Activated T-cell treated with anti-CD3 and anti-CD28 coated beads, Interleukin-2, amount 50 U/mL, for 48 hours (primary cell): ENCODE data around the gene GALNT12.

Source experiments
- DNase-seq, 2 experiments: peaks; one replicate each; pipeline ENCODE4 v3.0.0-alpha.2; 2020

The GALNT12 gene

DNA sequence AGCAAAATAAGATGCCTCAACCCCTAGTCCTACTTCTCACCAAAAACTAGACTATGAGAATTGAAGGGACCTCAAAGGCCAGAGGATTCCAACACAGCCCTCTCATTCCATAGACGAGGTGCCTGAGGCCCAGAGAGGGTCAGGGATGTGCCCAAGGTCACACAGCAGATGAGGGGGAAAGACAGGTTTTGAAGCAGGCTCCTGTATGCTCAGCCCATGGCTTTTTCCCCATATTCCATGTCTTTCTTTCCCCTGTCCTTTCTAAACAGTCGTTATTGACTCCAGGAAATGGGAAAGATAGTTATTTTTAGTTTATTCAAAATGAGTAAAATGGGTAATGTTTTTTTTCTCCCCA is 75.1 kb downstream of the GALNT12 start:
- DNase-seq: no peak

DNA sequence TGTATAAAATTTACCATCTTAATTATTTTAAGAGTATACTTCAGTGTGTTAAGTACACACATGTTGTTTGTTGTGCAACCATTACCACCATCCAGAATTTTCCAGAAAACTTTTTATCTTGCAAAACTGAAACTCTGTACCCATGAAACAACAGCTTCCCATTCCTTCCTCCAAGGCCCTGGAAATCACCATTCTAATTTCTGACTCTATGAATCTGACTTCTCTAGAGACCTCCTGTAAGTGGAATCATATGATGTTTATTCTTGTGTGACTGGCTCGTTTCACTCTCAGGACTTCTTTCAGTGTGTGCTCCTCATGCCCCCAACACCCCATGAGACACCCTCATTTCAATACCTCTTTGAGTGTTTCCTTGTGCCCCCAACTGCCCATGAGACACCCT is 75.8 kb downstream of the GALNT12 start:
- no peak for DNase-seq

DNA sequence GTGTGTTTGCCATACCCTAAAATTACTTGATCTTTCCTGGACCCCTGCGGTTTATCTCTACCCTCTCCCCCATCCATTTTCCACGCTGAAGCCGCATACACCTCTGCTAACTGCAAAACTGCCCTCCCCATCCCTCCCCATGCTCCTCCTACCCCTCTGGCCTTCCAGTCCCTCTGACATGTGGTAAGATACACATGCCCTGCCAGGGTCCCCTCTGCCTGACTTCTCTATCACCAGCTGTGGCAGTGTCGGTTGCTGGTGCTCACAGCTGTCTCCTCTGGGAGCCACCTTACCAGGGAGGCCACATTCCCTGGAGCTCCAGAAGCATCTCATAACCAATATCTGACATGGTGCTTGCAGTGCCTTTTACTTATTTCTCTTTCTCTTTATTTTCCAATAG is 77.4 kb downstream of the GALNT12 start:
- DNase-seq: no peak

DNA sequence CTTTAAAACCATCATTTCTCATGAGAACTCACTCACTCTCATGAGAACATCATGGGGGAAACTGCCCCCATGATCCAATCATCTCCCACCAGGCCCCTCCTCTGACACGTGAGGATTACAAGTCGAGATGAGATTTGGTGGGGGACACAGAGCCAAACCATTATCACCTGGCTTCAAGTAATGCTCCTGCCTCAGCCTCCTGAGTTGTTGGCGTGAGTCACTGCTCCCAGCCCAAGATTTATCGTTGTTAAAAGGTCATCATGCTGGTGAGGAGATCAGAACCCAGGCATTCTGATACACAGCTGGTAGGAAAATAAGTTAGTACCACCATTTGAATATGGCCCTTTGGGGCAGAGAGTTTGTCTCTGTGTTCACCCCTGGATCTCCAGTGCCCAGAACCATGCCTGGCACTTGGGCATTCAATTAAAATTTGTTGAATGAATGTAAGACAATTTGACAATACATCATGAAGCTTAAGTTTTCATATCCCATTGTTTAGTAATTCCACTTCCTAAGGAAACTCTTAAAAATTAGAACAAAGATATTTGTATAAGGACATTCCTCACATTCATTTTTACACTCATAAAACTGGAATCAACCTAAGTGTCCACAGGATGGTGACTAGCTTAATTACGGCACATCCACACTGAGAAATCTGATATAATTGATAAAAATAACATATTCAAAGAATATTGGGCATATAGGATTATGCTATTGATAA is 78.3 kb downstream of the GALNT12 start:
- DNase-seq: no peak

DNA sequence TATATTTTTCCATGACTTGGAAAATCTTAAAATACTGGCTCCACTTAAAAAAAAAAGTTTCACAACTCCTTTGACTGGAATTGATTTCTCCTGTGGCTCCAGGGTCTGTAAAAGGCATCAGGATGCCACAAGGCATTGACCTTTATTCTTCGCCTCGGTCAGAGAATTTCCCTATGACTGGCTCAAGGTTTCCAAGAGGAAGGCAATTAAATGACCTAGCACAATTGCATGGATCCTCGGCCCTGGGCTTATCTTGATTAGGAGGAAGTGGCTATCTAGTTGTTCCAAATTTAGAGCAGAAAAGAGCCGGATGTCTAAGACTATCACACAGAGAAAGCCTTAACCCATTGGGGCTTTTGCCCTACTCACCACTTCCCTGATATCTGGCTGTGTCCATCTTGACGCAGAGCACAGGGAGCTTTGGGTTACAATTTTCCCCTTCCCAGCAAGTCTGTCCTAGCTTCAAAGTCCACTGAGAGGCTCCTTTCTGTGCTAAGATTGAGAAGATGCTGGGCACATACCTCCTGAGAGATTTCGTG is 79.3 kb downstream of the GALNT12 start:
- DNase-seq: no peak

DNA sequence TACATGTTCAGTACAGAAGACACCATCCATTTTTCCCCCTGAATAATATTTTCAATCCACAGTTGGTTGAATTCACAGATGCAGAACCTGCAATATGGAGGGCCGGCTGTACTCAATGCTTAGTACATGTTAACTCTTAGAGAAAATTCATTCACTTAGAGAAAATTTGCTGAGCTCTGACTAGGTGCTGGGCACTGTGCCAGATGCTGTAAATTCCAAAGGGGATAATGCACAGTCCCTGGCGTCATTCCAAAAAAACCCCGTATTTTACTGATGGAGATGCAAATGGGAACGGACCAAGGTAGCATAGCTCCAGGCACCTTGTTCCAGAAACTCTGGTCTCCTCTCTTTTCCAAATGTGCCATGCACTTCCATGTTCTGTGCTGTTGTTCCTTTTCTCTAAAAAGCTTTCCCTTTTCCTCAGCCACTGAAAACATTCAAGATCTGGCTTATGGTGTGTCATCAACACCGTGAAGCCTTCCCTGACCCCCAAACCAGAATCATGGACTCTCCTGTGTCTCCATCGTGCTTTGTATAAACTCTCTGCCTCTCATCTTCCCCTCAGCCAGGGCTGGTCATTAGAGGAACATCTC is 80.5 kb downstream of the GALNT12 start:
- no peak for DNase-seq

DNA sequence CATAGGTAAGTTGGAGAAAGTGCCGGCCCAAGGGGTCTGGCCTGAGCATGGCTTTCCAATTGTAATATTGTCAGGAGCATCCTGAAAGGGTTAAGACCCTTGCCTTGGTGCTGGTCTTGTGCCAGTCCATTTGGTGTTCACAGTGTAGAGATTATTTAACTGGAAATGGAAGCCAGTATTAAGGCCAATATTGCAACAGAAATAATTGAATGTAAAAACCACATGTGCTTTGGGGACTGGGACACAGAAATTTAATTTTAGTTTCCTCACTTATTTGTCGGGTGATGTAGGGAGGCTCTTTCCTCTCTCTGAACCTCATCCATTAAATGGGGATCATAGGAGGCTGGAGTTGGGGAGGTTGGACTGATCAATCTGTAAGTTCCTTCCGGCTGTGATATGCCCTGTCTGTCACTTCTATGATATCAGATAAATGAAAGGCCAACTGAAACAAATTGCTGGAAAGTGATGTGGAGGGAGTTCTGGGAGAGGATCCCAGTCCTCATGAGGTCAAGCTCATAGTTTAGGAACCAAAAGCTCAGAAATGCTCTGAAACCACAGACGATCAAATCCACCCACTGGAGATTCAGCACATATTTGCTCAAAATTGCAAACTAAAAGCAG is 81.4 kb downstream of the GALNT12 start:
- DNase-seq: no peak

DNA sequence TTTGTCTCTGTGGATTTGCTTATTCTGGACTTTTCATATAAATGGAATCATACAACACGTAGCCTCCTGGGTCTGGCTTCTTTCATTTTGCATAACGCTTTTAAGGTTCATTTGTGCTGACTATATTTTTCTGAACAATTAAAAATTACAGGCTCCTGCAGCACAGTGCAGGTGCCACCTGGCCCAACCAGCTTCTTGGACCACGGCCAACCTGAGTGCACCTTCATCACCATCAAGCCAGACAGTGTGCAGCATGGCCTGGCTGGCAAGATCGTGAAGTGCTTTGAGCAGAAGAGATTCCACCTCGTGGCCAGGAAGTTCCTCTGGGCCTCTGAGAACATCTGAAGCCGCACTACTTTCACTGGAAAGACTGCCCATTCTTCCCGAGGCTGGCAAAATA is 82.8 kb downstream of the GALNT12 start:
- DNase-seq: no peak

DNA sequence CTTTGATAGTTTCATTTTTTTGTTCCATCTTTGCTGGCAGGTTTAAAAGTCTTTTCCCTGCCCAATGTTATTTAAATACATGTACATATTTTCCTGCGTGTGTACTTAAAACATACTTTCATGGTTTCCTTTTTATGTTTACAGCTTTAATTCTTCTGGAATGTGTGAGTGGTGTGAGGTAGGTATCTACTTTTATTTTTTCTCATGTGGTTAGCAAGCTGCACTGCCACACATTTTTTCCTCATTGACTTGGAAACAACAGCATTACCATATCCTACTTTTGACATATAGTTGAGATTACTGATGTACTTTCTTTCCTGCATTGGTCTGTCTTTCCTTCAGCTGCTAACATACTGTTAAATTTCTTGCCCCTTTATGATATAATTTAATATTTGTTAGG is 84.8 kb downstream of the GALNT12 start:
- DNase-seq: no peak

DNA sequence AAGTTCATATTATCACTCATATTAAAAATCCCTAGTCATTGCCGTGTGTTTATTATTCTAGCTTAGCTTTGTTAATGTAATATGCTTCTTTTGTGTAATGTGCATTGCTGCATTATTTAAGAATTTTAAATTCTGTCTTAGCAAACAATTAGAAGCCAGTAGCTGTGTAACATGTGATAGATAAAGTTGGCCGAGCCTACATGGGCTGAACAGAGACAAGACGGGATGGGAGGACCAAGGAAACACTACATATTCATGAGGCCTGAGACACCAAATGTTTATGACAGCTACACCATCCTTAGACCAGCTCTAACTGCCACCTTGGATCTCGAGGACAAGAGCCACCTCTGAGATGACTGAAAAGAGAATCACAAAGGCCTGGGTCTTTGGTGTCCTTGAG is 85.2 kb downstream of the GALNT12 start:
- no peak for DNase-seq

DNA sequence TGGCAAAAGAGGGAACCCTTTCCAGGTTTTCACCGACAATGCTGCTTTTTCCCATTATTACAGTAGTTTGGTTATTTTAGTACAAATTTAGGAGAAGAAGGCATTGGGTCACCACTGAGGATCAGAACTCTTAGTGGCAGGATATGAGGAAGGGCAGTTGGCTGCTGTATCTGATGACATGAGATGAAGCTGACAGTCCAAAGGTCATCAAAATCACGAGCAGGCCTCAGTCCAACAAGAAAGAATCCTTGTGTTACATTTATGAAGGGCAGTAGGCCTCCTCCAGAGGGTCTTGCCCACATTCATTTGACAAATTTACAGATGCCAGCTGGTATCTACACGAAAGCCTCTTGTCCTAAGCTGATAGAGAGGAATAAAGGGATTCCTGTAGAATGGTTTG is 86.7 kb downstream of the GALNT12 start:
- no peak for DNase-seq

DNA sequence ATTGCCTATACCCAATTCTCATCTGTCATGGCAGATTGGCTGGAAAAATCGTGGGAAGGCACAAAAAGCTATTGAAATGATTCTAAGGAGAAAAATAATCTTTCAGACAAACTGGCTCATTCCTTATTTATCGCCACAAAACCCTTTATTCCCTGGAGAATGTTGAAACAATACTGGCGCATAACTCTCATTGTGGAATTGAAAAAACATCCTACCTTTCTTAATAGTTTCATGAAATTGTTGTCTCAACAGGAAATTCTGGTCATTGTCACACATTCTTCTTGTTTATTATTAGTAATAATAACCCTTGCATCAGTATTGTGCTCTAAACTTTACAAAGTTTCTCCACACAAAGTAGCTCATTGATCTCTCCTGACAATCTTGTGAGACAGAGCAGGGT is 87.3 kb downstream of the GALNT12 start:
- DNase-seq: no peak

DNA sequence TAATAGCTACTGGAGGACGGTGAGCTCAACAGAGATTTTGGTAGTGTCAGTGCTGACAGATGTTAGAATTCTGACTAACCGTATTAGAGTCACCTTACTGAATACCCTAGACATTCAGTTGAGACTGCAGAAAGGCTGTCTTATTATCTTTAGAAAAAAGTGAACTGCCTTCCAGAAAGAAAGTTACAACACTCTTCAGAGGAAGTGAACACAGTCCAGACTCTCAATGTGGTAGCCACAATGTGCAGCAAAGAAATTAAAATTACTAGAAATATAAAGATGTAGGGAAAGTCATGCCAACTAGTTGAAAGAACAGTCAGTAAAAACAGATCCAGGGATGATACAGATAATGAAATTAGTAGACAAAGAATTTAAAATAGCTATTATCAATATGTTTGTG is 89.2 kb downstream of the GALNT12 start:
- DNase-seq: no peak

DNA sequence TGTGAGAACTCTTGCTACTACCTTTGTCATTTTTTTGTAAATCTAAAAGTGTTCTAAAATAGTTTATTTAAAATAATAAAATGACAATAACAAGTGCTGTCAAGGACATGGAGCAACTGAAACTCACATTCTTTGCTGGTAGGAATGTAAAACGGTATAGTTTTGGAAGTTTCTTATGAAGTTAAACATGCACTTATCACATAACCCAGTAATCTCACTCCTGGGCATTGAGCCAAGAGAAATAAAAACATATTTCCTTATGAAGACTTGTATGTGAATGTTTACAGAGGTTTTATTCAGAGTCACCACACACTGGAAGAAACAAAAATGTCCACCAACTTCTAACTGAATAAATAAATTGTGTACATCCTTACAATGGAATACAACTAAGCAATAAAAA is 90.3 kb downstream of the GALNT12 start:
- DNase-seq: no peak

DNA sequence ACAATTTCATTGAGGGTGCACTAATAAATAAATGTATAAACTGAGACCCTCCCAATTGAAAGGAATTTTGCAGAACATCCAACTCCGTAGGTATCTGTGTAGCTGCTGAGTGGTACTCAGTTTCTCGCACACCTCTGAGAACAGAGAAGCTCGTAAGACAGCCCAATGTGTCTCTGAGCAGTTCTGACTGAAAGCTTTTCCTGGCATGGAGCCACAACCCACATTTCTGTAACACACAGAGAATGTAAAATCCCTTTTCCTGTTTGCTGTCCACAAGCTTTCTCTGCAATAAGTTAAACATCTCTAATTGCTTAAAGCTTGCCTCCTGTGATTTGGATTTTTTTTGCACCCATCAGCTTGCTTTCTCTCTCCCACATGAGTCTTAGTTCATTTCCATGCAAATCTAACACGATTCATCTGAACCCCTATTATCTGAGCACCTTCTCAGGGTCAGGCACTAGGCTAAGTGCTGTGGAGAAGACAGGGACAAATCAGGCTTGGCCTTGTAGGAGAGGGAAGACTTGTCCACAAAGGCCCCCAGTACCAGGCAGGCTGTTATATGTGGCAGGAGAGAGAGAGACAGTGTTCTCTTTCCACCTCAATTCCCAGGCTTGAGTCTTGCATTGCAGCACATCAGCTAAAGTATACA is 92.1 kb downstream of the GALNT12 start:
- no peak for DNase-seq
